Astrocyte (in vitro differentiated cells and primary cell): Measurements from ENCODE around the gene SUN1.

ENCODE experiments used
- EZH2 ChIP-seq: IDR thresholded peaks from 2 replicates; pipeline ENCODE4 v1.6.1; 2012; ENCODE audit warnings: mild to moderate bottlenecking, low read length, inconsistent platforms; ENCODE audit not compliant: insufficient read depth
- TF ChIP-seq, protein P1 (sequence below): IDR thresholded peaks from 2 replicates; pipeline ENCODE4 v1.5.1; 2011; ENCODE audit warnings: low read depth, mild to moderate bottlenecking, inconsistent platforms, low read length, moderate library complexity; ENCODE audit not compliant: insufficient read depth

DNA sequence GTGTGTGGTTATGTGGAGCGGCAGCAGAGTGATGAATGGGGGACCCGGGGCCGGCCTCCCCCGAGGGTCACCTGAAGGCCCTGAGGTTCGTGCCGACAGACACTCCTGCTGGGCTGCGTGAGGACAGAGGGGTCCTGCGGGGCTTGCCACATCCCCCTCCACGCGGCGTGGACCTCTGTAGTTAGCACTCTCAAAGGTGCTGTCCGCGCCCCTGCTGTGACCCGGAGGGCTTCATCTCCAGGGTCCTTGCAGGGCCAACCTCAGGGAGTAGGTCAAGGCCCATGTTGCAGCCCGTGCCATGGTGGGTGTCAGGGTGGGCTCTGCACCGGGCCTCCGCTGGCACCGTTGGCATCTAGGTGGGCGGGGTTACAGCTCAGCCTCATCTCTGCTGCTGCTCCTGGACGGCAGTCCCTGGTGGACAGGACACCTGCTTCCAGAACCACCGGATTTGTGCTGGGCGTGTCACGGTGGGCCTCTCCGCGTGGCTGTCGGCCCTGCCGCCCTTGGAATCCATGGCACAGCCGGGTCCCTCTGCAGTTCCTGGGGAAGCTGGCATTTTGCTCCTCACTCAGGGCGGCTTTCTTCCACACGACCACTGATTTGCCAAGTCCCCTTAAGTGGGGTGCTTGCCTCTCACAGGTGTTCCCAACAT, 24.3 kb downstream of the SUN1 start:
- TF ChIP-seq, protein P1, sequence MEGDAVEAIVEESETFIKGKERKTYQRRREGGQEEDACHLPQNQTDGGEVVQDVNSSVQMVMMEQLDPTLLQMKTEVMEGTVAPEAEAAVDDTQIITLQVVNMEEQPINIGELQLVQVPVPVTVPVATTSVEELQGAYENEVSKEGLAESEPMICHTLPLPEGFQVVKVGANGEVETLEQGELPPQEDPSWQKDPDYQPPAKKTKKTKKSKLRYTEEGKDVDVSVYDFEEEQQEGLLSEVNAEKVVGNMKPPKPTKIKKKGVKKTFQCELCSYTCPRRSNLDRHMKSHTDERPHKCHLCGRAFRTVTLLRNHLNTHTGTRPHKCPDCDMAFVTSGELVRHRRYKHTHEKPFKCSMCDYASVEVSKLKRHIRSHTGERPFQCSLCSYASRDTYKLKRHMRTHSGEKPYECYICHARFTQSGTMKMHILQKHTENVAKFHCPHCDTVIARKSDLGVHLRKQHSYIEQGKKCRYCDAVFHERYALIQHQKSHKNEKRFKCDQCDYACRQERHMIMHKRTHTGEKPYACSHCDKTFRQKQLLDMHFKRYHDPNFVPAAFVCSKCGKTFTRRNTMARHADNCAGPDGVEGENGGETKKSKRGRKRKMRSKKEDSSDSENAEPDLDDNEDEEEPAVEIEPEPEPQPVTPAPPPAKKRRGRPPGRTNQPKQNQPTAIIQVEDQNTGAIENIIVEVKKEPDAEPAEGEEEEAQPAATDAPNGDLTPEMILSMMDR = no peak
- no peak for TF ChIP-seq EZH2
